HCT116 (cell line): ENCODE results near the gene SDK1.

Source experiments
- CBX3 ChIP-seq: IDR thresholded peaks from 2 replicates; pipeline ENCODE4 v1.6.1; 2012; ENCODE audit warnings: low read depth
- CTCF ChIP-seq, 3 experiments: fragments of 200-600 bp in 1 of 3; sonication (generic) in 1 of 3; IDR thresholded peaks in 2 of 3; conservative IDR thresholded peaks in 1 of 3; 2 replicates each; pipeline ENCODE4 v1.5.1; 2012 to 2017; ENCODE audit warnings: low read depth in 2 of 3, low read length in 2 of 3, antibody characterized with exemption in 1 of 3, borderline replicate concordance in 1 of 3, control low read depth in 1 of 3, mild to moderate bottlenecking in 1 of 3, mixed read lengths in 1 of 3, mixed run types in 1 of 3, moderate library complexity in 1 of 3; ENCODE audit not compliant: insufficient read depth in 1 of 3
- ELF1 ChIP-seq: IDR thresholded peaks from 2 replicates; pipeline ENCODE4 v1.6.1; 2012; ENCODE audit warnings: low read depth, borderline replicate concordance
- EZH2 ChIP-seq: fragments of 200-600 bp; sonication (generic); IDR thresholded peaks from 2 replicates; pipeline ENCODE4 v1.6.1; 2017; ENCODE audit warnings: antibody characterized with exemption, mixed run types
- EZH2phosphoT487 ChIP-seq: fragments of 200-600 bp; IDR thresholded peaks from 2 replicates; pipeline ENCODE4 v1.6.1; 2018; ENCODE audit warnings: antibody characterized with exemption, borderline replicate concordance
- JUND ChIP-seq: IDR thresholded peaks from 2 replicates; pipeline ENCODE4 v1.6.1; 2012
- POLR2A ChIP-seq: IDR thresholded peaks from 2 replicates; pipeline ENCODE4 v1.7.0; 2011; ENCODE audit warnings: borderline replicate concordance; ENCODE audit not compliant: insufficient read depth, insufficient read length; ENCODE audit errors: extremely low read depth
- POLR2AphosphoS5 ChIP-seq: IDR thresholded peaks from 2 replicates; pipeline ENCODE4 v1.6.1; 2011; ENCODE audit warnings: mild to moderate bottlenecking, low read depth, low read length, moderate library complexity
- REST ChIP-seq: IDR thresholded peaks from 2 replicates; pipeline ENCODE4 v1.6.1; 2012; ENCODE audit warnings: low read depth
- SP1 ChIP-seq: IDR thresholded peaks from 2 replicates; pipeline ENCODE4 v1.6.1; 2012; ENCODE audit warnings: low read depth
- ZFX ChIP-seq: fragments of 450-650 bp; IDR thresholded peaks from 2 replicates; pipeline ENCODE4 v1.6.1; 2017
- ZNF274 ChIP-seq: fragments of 200-500 bp; sonication (Bioruptor generic); IDR thresholded peaks from 2 replicates; pipeline ENCODE4 v1.6.1; 2014; ENCODE audit warnings: mild to moderate bottlenecking, low read depth, low read length, inconsistent platforms

GRCh38 chr7:4272141-4272540 lies 971.1 kb downstream of the SDK1 start:
- TF ChIP-seq CTCF (IDR thresholded peaks at IDR 0.05 in 2 of 3, conservative IDR thresholded peaks at IDR 0.05 in 1 of 3; ENCODE audit: borderline replicate concordance in 1 of 3, insufficient read depth in 1 of 3, low read depth in 2 of 3, low read length in 2 of 3) (no peak), ZNF274 (no peak), ZFX (no peak), ELF1 (no peak), POLR2AphosphoS5 (no peak), EZH2phosphoT487 (no peak), POLR2A (no peak), EZH2 (no peak), JUND (no peak), REST (no peak), SP1 (no peak), CBX3 (no peak)
